ENCODE data around the gene AQP9.

Gene AQP9

GRCh38 chr15:58139276-58139988 lies 1.3 kb downstream of the AQP9 start:
- Histone ChIP-seq H3K27ac (ENCODE audit: insufficient read depth, low read depth, low read length, poor library complexity, severe bottlenecking) (no peak overlapping the region), H3K4me3 (ENCODE audit: insufficient read depth, low read depth, low read length) (no peak overlapping the region), H3K27me3 (ENCODE audit: control insufficient read depth, insufficient read depth, low read length, poor library complexity, severe bottlenecking) (no peaks in the 10 kb centered on the region), H3K9me3 (ENCODE audit: control insufficient read depth, low read length) (no peaks in the 10 kb centered on the region), H3K4me1 (ENCODE audit: control insufficient read depth, insufficient read depth, low read length) (no peaks in the 10 kb centered on the region), H3K36me3 (ENCODE audit: control insufficient read depth, insufficient read depth, low read length) (no peaks in the 10 kb centered on the region)
- WGBS, 2 experiments, result 90 to 93% methylated on average over 5 of the region's 5 CpGs

DNA sequence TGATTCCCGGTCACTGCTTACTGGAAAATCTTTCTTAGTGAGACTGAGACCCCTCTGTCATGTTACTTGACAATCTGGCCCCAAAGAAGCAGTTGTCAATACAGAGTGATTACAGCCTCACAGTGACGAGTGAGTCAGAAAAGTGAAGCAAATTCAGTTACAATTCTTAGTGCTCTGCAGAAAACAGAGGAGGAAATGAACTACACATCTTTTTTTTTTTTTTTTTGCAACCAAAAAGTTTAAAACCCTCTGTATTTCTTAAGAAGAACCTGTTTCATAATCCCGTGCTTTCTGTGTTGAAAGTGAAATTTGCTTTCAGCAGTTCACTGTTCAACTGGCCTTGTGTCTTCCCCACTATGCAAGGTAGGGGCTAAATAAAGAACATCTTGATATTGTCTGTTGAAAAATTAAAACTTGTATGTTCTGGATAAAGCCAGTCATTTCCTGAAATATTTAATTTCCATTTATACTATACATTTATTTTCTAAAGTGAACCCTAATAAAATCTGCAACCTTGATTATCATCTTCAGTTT lies 1.9 kb downstream of the AQP9 start:
- no peak overlapping the region for H3K4me3 ChIP-seq (ENCODE audit: insufficient read depth, low read depth, low read length)
- WGBS, 2 experiments, result 80 to 94% methylated on average over 3 of the region's 3 CpGs

DNA sequence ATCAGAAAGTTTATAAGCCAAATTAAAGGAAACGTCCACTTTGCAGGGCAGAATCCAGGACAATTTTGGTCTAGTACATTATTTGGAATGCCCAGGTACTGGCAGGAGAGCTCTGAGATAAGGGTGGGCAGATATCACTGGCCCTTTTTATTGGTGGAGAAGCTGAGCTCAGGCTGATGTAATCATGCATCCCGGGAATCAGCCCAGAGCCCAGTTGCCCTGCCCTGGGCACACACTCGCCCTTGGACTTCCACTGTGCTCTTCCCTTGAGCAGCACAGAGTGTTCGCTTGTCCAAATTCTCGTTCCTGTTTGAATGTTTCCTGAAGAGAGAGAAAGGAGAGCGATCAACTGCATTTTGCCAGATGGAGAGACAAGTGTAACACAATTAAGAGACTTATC lies 3.7 kb downstream of the AQP9 start:
- Histone ChIP-seq H3K4me3 (ENCODE audit: insufficient read depth, low read depth, low read length) (no peak overlapping the region), H3K4me1 (ENCODE audit: control insufficient read depth, insufficient read depth, low read length) (no peaks in the 10 kb centered on the region), H3K27ac (ENCODE audit: insufficient read depth, low read depth, low read length, poor library complexity, severe bottlenecking) (no peak overlapping the region), H3K36me3 (ENCODE audit: control insufficient read depth, insufficient read depth, low read length) (no peaks in the 10 kb centered on the region), H3K9me3 (ENCODE audit: control insufficient read depth, low read length) (no peaks in the 10 kb centered on the region), H3K27me3 (ENCODE audit: control insufficient read depth, insufficient read depth, low read length, poor library complexity, severe bottlenecking) (no peaks in the 10 kb centered on the region)
- 93 to 94% methylated on average over 6 of the region's 6 CpGs for WGBS, 2 experiments

More for the DNA sequence above, 1.9 kb downstream of the AQP9 start:
- no peaks in the 10 kb centered on the region for H3K9me3 ChIP-seq (ENCODE audit: control insufficient read depth, low read length)
- H3K27me3 ChIP-seq (ENCODE audit: control insufficient read depth, insufficient read depth, low read length, poor library complexity, severe bottlenecking), result no peaks in the 10 kb centered on the region
- H3K4me1 ChIP-seq (ENCODE audit: control insufficient read depth, insufficient read depth, low read length), result no peaks in the 10 kb centered on the region
- no peaks in the 10 kb centered on the region for H3K36me3 ChIP-seq (ENCODE audit: control insufficient read depth, insufficient read depth, low read length)
- H3K27ac ChIP-seq (ENCODE audit: insufficient read depth, low read depth, low read length, poor library complexity, severe bottlenecking), result no peak overlapping the region

GRCh38 chr15:58142827-58143461 lies 4.8 kb downstream of the AQP9 start:
- WGBS, 2 experiments, result 89 to 91% methylated on average over 5 to 6 of the region's 6 CpGs
- Histone ChIP-seq H3K4me1 (ENCODE audit: control insufficient read depth, insufficient read depth, low read length) (no peaks in the 10 kb centered on the region), H3K9me3 (ENCODE audit: control insufficient read depth, low read length) (no peaks in the 10 kb centered on the region), H3K4me3 (ENCODE audit: insufficient read depth, low read depth, low read length) (no peak overlapping the region), H3K27me3 (ENCODE audit: control insufficient read depth, insufficient read depth, low read length, poor library complexity, severe bottlenecking) (no peaks in the 10 kb centered on the region), H3K27ac (ENCODE audit: insufficient read depth, low read depth, low read length, poor library complexity, severe bottlenecking) (no peak overlapping the region), H3K36me3 (ENCODE audit: control insufficient read depth, insufficient read depth, low read length) (no peaks in the 10 kb centered on the region)

DNA sequence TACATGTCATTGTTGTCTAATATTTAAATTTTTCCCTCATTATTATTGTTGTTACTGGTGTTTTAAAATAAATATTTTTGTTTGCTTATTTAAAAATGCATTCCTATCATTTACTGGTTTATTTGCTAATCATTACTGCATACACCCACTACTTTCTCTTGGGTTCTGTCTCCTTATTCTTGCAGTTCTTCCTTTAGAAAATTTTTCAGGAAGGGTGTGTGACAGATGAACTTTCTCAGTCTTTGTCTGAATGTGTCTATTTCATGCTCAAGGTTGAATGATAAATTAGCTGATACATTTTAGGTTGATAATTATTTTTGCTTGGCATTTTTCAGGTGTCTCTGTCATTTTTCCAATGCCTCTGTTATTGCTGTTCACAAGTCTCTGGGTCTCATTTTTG lies 7.4 kb downstream of the AQP9 start:
- H3K27ac ChIP-seq (ENCODE audit: insufficient read depth, low read depth, low read length, poor library complexity, severe bottlenecking), result no peak overlapping the region
- H3K4me3 ChIP-seq (ENCODE audit: insufficient read depth, low read depth, low read length), result no peak overlapping the region
- no peaks in the 10 kb centered on the region for H3K9me3 ChIP-seq (ENCODE audit: control insufficient read depth, low read length)
- H3K27me3 ChIP-seq (ENCODE audit: control insufficient read depth, insufficient read depth, low read length, poor library complexity, severe bottlenecking), result no peaks in the 10 kb centered on the region
- H3K36me3 ChIP-seq (ENCODE audit: control insufficient read depth, insufficient read depth, low read length), result no peaks in the 10 kb centered on the region
- H3K4me1 ChIP-seq (ENCODE audit: control insufficient read depth, insufficient read depth, low read length), result no peaks in the 10 kb centered on the region

DNA sequence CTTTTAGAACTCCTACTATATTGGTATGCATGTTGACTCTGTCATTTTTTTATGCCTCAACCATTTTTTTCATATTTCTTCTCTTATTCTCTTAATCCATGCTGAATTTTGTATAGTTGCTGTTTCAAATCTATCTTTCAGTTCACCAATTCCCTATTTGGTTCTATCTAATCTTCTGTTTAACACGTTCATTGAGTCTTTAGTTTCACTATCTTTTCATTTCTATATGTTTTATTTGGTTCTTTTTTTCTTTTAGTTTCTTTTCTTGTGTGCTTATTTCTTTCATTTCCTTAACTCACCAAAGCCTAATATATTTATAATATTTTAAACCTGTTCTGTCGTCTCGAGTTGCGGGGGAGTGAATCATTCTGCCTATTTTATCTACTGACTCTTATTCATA lies 8.0 kb downstream of the AQP9 start:
- no peaks in the 10 kb centered on the region for H3K4me1 ChIP-seq (ENCODE audit: control insufficient read depth, insufficient read depth, low read length)
- no peaks in the 10 kb centered on the region for H3K27me3 ChIP-seq (ENCODE audit: control insufficient read depth, insufficient read depth, low read length, poor library complexity, severe bottlenecking)
- WGBS, 2 experiments, result 96% methylated on average over 4 of the region's 4 CpGs; no CpG with 5 or more reads in 1 of the 2 experiments

DNA sequence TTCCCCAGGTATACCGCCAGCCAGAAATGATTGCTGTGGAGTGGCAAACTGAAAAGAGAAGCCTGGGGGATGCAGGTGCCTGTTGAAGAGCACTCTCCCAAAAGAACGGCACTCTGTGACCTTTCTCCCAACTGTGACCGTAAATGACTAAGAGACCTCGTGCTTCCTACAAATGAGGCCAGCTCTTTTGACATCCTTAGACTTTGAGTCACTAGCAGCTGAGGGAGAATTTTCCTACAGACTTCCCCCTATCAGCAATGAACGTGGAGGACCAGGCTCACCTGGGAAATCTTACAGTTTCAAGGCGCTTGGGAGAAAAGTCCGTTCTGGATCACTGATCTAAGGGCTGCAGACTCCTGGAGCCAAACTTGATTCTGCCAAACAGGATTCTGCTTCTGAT lies 8.6 kb downstream of the AQP9 start:
- Histone ChIP-seq H3K4me1 (ENCODE audit: control insufficient read depth, insufficient read depth, low read length) (no peaks in the 10 kb centered on the region), H3K27me3 (ENCODE audit: control insufficient read depth, insufficient read depth, low read length, poor library complexity, severe bottlenecking) (no peaks in the 10 kb centered on the region), H3K36me3 (ENCODE audit: control insufficient read depth, insufficient read depth, low read length) (no peaks in the 10 kb centered on the region), H3K27ac (ENCODE audit: insufficient read depth, low read depth, low read length, poor library complexity, severe bottlenecking) (no peak overlapping the region), H3K9me3 (ENCODE audit: control insufficient read depth, low read length) (no peaks in the 10 kb centered on the region), H3K4me3 (ENCODE audit: insufficient read depth, low read depth, low read length) (no peak overlapping the region)
- WGBS, 2 experiments, result 86 to 90% methylated on average over 7 of the region's 7 CpGs

More for the DNA sequence above, 8.0 kb downstream of the AQP9 start:
- Histone ChIP-seq H3K27ac (ENCODE audit: insufficient read depth, low read depth, low read length, poor library complexity, severe bottlenecking) (no peak overlapping the region), H3K36me3 (ENCODE audit: control insufficient read depth, insufficient read depth, low read length) (no peaks in the 10 kb centered on the region), H3K9me3 (ENCODE audit: control insufficient read depth, low read length) (no peaks in the 10 kb centered on the region), H3K4me3 (ENCODE audit: insufficient read depth, low read depth, low read length) (no peak overlapping the region)

DNA sequence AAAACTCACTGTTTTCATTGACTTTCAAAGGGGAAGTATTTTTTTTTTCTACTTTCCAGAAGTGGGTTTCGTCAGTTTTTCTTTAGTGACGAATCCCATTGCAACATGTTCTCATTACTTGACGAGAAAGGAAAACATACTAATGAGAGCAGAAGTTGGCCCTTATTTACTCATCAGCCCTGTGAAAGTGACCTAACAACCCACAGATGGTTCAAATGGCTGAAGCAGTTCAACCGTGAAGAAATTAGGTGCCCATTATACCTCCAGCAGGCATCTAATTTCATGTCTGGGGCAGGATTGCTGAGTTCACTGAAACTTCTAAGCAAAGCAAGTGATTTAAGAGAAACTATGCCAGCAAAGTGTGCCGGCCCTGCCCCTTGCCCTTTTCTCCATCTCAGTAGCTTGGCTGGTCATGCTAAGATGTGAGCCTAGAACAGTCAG lies 9.0 kb downstream of the AQP9 start:
- H3K4me1 ChIP-seq (ENCODE audit: control insufficient read depth, insufficient read depth, low read length), result no peaks in the 10 kb centered on the region
- no peaks in the 10 kb centered on the region for H3K27me3 ChIP-seq (ENCODE audit: control insufficient read depth, insufficient read depth, low read length, poor library complexity, severe bottlenecking)
- H3K4me3 ChIP-seq (ENCODE audit: insufficient read depth, low read depth, low read length), result no peak overlapping the region
- H3K9me3 ChIP-seq (ENCODE audit: control insufficient read depth, low read length), result no peaks in the 10 kb centered on the region
- no peaks in the 10 kb centered on the region for H3K36me3 ChIP-seq (ENCODE audit: control insufficient read depth, insufficient read depth, low read length)
- no peak overlapping the region for H3K27ac ChIP-seq (ENCODE audit: insufficient read depth, low read depth, low read length, poor library complexity, severe bottlenecking)
- WGBS, 2 experiments, result 91 to 93% methylated on average over 5 of the region's 5 CpGs

DNA sequence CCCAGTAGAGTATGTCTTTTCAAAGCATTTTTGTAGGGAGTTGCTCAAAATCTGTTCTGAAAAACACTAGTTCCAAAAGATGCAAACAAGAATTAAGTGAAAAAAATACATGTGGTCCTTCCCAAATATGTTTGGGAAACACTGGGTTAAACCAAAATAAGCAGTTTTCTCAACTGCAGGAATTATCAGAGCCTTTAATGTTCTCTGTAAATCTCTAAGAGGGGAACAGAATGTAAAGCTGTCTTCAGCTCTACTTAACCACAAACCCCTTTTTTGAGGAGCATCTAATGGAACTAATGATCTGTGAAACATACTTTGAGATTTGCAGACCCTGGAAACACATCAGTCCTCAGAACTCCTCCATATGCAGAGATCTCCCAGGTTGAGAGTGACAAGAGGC lies 9.9 kb downstream of the AQP9 start:
- Histone ChIP-seq H3K27me3 (ENCODE audit: control insufficient read depth, insufficient read depth, low read length, poor library complexity, severe bottlenecking) (no peaks in the 10 kb centered on the region), H3K4me1 (ENCODE audit: control insufficient read depth, insufficient read depth, low read length) (no peaks in the 10 kb centered on the region), H3K27ac (ENCODE audit: insufficient read depth, low read depth, low read length, poor library complexity, severe bottlenecking) (no peak overlapping the region), H3K4me3 (ENCODE audit: insufficient read depth, low read depth, low read length) (no peak overlapping the region), H3K36me3 (ENCODE audit: control insufficient read depth, insufficient read depth, low read length) (no peaks in the 10 kb centered on the region), H3K9me3 (ENCODE audit: control insufficient read depth, low read length) (no peaks in the 10 kb centered on the region)

GRCh38 chr15:58148633-58149445 lies 10.7 kb downstream of the AQP9 start:
- no peaks in the 10 kb centered on the region for H3K4me1 ChIP-seq (ENCODE audit: control insufficient read depth, insufficient read depth, low read length)
- H3K4me3 ChIP-seq (ENCODE audit: insufficient read depth, low read depth, low read length), result no peak overlapping the region
- WGBS, 2 experiments, result 94 to 96% methylated on average over 4 of the region's 4 CpGs
- no peak overlapping the region for H3K27ac ChIP-seq (ENCODE audit: insufficient read depth, low read depth, low read length, poor library complexity, severe bottlenecking)
- no peaks in the 10 kb centered on the region for H3K9me3 ChIP-seq (ENCODE audit: control insufficient read depth, low read length)
- H3K27me3 ChIP-seq (ENCODE audit: control insufficient read depth, insufficient read depth, low read length, poor library complexity, severe bottlenecking), result no peaks in the 10 kb centered on the region
- no peaks in the 10 kb centered on the region for H3K36me3 ChIP-seq (ENCODE audit: control insufficient read depth, insufficient read depth, low read length)

All from ectodermal cell (in vitro differentiated cells).